IMR-90 (cell line): ENCODE measurements around the gene RAPGEF2. TPM values are rescaled to one million over a fixed set of nuclear protein-coding genes. Genes with fewer than 3 reads are reported as not detected.

Experiments
- ATAC-seq: fragments of 200-7000 bp; cut with Tn5 transposase; 2 replicates; pipeline ENCODE4 v1.9.1; 2020; ENCODE audit warnings: low read depth, mild to moderate bottlenecking, moderate library complexity
- BruUV-seq: library from RNA; stranded (reverse); fragments of 400-500 nt; replicated peaks from 2 replicates; lab custom pipeline; 2021; lab: Mats Ljungman, UMichigan
- CTCF ChIA-PET: fragments of 300-600 bp; formaldehyde crosslinking; extraction: SDS; loops from one replicate; lab custom pipeline; 2021; ENCODE audit warnings: antibody characterized with exemption; lab: Yijun Ruan, JAX
- POLR2A ChIA-PET: fragments of 300-600 bp; sonication (Branson Sonifier 250); formaldehyde crosslinking; loops from one replicate; lab custom pipeline; 2022; ENCODE audit warnings: antibody characterized with exemption; ENCODE audit not compliant: unreplicated experiment; lab: Charles Lee
- DNase-seq: peaks from one replicate; pipeline ENCODE4 v3.0.0; 2013
- H2AFZ ChIP-seq: replicated peaks from 2 replicates; pipeline ENCODE3; 2013; ENCODE audit warnings: low read length, mild to moderate bottlenecking; ENCODE audit not compliant: poor library complexity
- H2AK5ac ChIP-seq: 2 replicates; pipeline ENCODE4 v1.6.1; 2013; ENCODE audit warnings: low read depth, low read length, inconsistent platforms
- H2AK9ac ChIP-seq: replicated peaks from 2 replicates; pipeline ENCODE3; 2013; ENCODE audit warnings: mild to moderate bottlenecking, low read depth, low read length, moderate library complexity; ENCODE audit not compliant: poor library complexity
- H2BK120ac ChIP-seq: 2 replicates; pipeline ENCODE4 v1.6.1; 2013; ENCODE audit warnings: low read depth, low read length, inconsistent platforms
- H2BK15ac ChIP-seq: 3 replicates; pipeline ENCODE4 v1.6.1; 2013; ENCODE audit warnings: low read depth, low read length, inconsistent platforms
- H2BK20ac ChIP-seq: 2 replicates; pipeline ENCODE4 v1.6.1; 2013; ENCODE audit warnings: low read depth, mild to moderate bottlenecking, inconsistent platforms, low read length, moderate library complexity
- H2BK5ac ChIP-seq: 2 replicates; pipeline ENCODE4 v1.6.1; 2013; ENCODE audit warnings: mild to moderate bottlenecking, low read depth, low read length, inconsistent platforms; ENCODE audit not compliant: poor library complexity, severe bottlenecking
- H3K14ac ChIP-seq: replicated peaks from 2 replicates; pipeline ENCODE4 v1.6.1; 2013; ENCODE audit warnings: low read depth, low read length, inconsistent platforms
- H3K18ac ChIP-seq: 2 replicates; pipeline ENCODE4 v1.6.1; 2013; ENCODE audit warnings: low read depth, low read length, control low read depth
- H3K23ac ChIP-seq: 2 replicates; pipeline ENCODE4 v1.6.1; 2013; ENCODE audit warnings: low read depth, low read length, inconsistent platforms
- H3K27ac ChIP-seq: 2 replicates; pipeline ENCODE4 v1.5.1; 2013; ENCODE audit warnings: mild to moderate bottlenecking, control low read depth, low read length; ENCODE audit not compliant: insufficient read depth
- H3K27me3 ChIP-seq: 2 replicates; pipeline ENCODE4 v1.6.1; 2013; ENCODE audit warnings: low read length; ENCODE audit not compliant: control insufficient read depth, insufficient read depth
- H3K36me3 ChIP-seq: 2 replicates; pipeline ENCODE4 v1.6.1; 2013; ENCODE audit warnings: low read length, mixed read lengths; ENCODE audit not compliant: control insufficient read depth, insufficient read depth
- H3K4ac ChIP-seq: 2 replicates; pipeline ENCODE4 v1.6.1; 2013; ENCODE audit warnings: low read depth, low read length, inconsistent platforms
- H3K4me1 ChIP-seq: 2 replicates; pipeline ENCODE4 v1.6.1; 2013; ENCODE audit warnings: low read length, mixed read lengths; ENCODE audit not compliant: control insufficient read depth, insufficient read depth
- H3K4me2 ChIP-seq: 2 replicates; pipeline ENCODE4 v1.6.1; 2013; ENCODE audit warnings: low read depth, mild to moderate bottlenecking, control low read depth, low read length, moderate library complexity
- H3K4me3 ChIP-seq: 2 replicates; pipeline ENCODE4 v1.5.1; 2013; ENCODE audit warnings: low read depth, mild to moderate bottlenecking, control low read depth, low read length, moderate library complexity; ENCODE audit not compliant: insufficient read depth
- H3K56ac ChIP-seq: 2 replicates; pipeline ENCODE4 v1.6.1; 2013; ENCODE audit warnings: low read length, inconsistent platforms; ENCODE audit not compliant: insufficient read depth; ENCODE audit errors: extremely low read depth
- H3K79me1 ChIP-seq, 2 experiments: 2 replicates each; pipeline ENCODE4 v1.6.1; 2013; ENCODE audit warnings: low read length in 2 of 2, inconsistent platforms in 1 of 2, low read depth in 1 of 2
- H3K9ac ChIP-seq: 2 replicates; pipeline ENCODE4 v1.6.1; 2013; ENCODE audit warnings: low read depth, low read length, control low read depth
- H3K9me1 ChIP-seq: 2 replicates; pipeline ENCODE4 v1.6.1; 2013; ENCODE audit warnings: low read length, inconsistent platforms; ENCODE audit not compliant: insufficient read depth
- H3K9me3 ChIP-seq: 2 replicates; pipeline ENCODE4 v1.6.1; 2013; ENCODE audit warnings: low read length; ENCODE audit not compliant: control insufficient read depth, insufficient read depth
- H4K20me1 ChIP-seq: 2 replicates; pipeline ENCODE4 v1.6.1; 2013; ENCODE audit warnings: low read length, inconsistent platforms; ENCODE audit not compliant: insufficient read depth
- H4K5ac ChIP-seq: 2 replicates; pipeline ENCODE4 v1.6.1; 2013; ENCODE audit warnings: mild to moderate bottlenecking, low read depth, low read length, control low read depth
- H4K8ac ChIP-seq, 2 experiments: 2 replicates each; pipeline ENCODE4 v1.6.1; 2013; ENCODE audit warnings: low read depth in 2 of 2, low read length in 2 of 2, control low read depth in 1 of 2, inconsistent platforms in 1 of 2
- H4K91ac ChIP-seq: 2 replicates; pipeline ENCODE4 v1.6.1; 2013; ENCODE audit warnings: low read depth, low read length, inconsistent platforms; ENCODE audit not compliant: insufficient read depth
- BHLHE40 ChIP-seq: fragments of 150-350 bp; IDR thresholded peaks from 2 replicates; pipeline ENCODE4 v1.6.1; 2016; ENCODE audit warnings: mild to moderate bottlenecking, low read depth, low read length
- CEBPB ChIP-seq: IDR thresholded peaks from 2 replicates; pipeline ENCODE4 v1.6.1; 2012; ENCODE audit warnings: low read depth, low read length, improper control_type of control experiment
- CHD1 ChIP-seq: IDR thresholded peaks from 2 replicates; pipeline ENCODE4 v1.6.1; 2012; ENCODE audit warnings: low read depth, low read length, improper control_type of control experiment
- CTCF ChIP-seq: conservative IDR thresholded peaks from 2 replicates; pipeline ENCODE4 v1.5.1; 2012; ENCODE audit warnings: mild to moderate bottlenecking, low read depth, low read length, improper control_type of control experiment
- FOS ChIP-seq: fragments of 150-350 bp; IDR thresholded peaks from 2 replicates; pipeline ENCODE4 v1.6.1; 2016; ENCODE audit warnings: low read depth, low read length
- MAFK ChIP-seq: IDR thresholded peaks from 2 replicates; pipeline ENCODE4 v1.6.1; 2012; ENCODE audit warnings: low read depth, low read length, improper control_type of control experiment
- MAZ ChIP-seq: IDR thresholded peaks from 2 replicates; pipeline ENCODE4 v1.6.1; 2012; ENCODE audit warnings: low read depth, mild to moderate bottlenecking, low read length, improper control_type of control experiment, moderate library complexity, borderline replicate concordance
- MXI1 ChIP-seq: IDR thresholded peaks from 2 replicates; pipeline ENCODE4 v1.6.1; 2012; ENCODE audit warnings: low read depth, mild to moderate bottlenecking, low read length, moderate library complexity, borderline replicate concordance
- NFE2L2 ChIP-seq: fragments of 150-350 bp; IDR thresholded peaks from 2 replicates; pipeline ENCODE4 v1.6.1; 2016; ENCODE audit warnings: low read depth, mild to moderate bottlenecking, low read length
- RAD21 ChIP-seq: IDR thresholded peaks from 2 replicates; pipeline ENCODE4 v1.6.1; 2012; ENCODE audit warnings: low read length, improper control_type of control experiment
- RCOR1 ChIP-seq: IDR thresholded peaks from 2 replicates; pipeline ENCODE4 v1.6.1; 2012; ENCODE audit warnings: mild to moderate bottlenecking, low read length, improper control_type of control experiment; ENCODE audit not compliant: insufficient replicate concordance
- RFX5 ChIP-seq: IDR thresholded peaks from 2 replicates; pipeline ENCODE4 v1.8.0; 2012; ENCODE audit warnings: low read depth, mild to moderate bottlenecking, low read length, moderate library complexity
- SMC3 ChIP-seq: fragments of 150-350 bp; IDR thresholded peaks from 2 replicates; pipeline ENCODE4 v1.6.1; 2016; ENCODE audit warnings: low read depth, mild to moderate bottlenecking, antibody characterized with exemption, low read length, moderate library complexity
- WGBS, 2 experiments: methylation state at CpG; one replicate each; pipeline versions ENCODE4 v1.1.5 to v1.1.7; 2013; ENCODE audit warnings: missing lambda C conversion rate in 2 of 2; ENCODE audit not compliant: insufficient read length in 1 of 2; ENCODE audit errors: extremely low coverage in 2 of 2; 5-methylcytosine and 5-hydroxymethylcytosine counted together
- dilution Hi-C: fragments of 300-500 bp; cut with HindIII; formaldehyde crosslinking; loops from one replicate; pipeline ENCODE4 v1.14.3; 2018; ENCODE audit warnings: low sequenced_read_pairs; ENCODE audit not compliant: unreplicated experiment
- in situ Hi-C: fragments of 300-500 bp; cut with MboI; formaldehyde crosslinking; loops from 3 replicates; pipeline ENCODE4 v1.14.3; 2019; ENCODE audit warnings: low sequenced_read_pairs, inconsistent platforms, mixed read lengths
- intact Hi-C: fragments of 100-400 bp; cut with micrococcal nuclease; formaldehyde crosslinking; loops from 2 replicates; pipeline ENCODE4 v1.10.0; 2022
- polyA plus RNA-seq, 3 experiments: library from polyadenylated mRNA; depleted of rRNA; stranded (reverse); fragments of >200 nt; gene quantifications; 2 replicates each; pipeline ENCODE4 v1.2.3, GENCODE V29; 2012; ENCODE audit warnings: low replicate concordance in 1 of 3
- total RNA-seq: library from RNA; depleted of rRNA; stranded (reverse); fragments of >200 nt; gene quantifications from 2 replicates; pipeline ENCODE4 v1.2.3, GENCODE V29; 2012
- TF ChIP-seq, protein P1 (sequence below): fragments of 150-350 bp; IDR thresholded peaks from 2 replicates; pipeline ENCODE4 v1.6.1; 2017; ENCODE audit warnings: mild to moderate bottlenecking, antibody characterized with exemption, low read length, low read depth
- TF ChIP-seq, protein P2 (sequence below): fragments of 150-350 bp; IDR thresholded peaks from 2 replicates; pipeline ENCODE4 v1.6.1; 2016; ENCODE audit warnings: low read depth, mild to moderate bottlenecking, low read length, moderate library complexity, borderline replicate concordance

RAPGEF2 gene
- total and polyA plus RNA-seq, 2 of the 4 experiments (the other 2 are of a cell fraction): 27.6 to 109 TPM

- TF ChIP-seq BHLHE40 (no peak), MAZ (no peak), MAFK (no peak), FOS (no peak), SMC3 (no peak), RCOR1 (no peak), RAD21 (no peak), CHD1 (no peak), CEBPB (no peak), CTCF (no peak), NFE2L2 (no peak), MXI1 (no peak), RFX5 (no peak)
- TF ChIP-seq, protein P1, sequence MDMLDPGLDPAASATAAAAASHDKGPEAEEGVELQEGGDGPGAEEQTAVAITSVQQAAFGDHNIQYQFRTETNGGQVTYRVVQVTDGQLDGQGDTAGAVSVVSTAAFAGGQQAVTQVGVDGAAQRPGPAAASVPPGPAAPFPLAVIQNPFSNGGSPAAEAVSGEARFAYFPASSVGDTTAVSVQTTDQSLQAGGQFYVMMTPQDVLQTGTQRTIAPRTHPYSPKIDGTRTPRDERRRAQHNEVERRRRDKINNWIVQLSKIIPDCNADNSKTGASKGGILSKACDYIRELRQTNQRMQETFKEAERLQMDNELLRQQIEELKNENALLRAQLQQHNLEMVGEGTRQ: no peak
- TF ChIP-seq, protein P2, sequence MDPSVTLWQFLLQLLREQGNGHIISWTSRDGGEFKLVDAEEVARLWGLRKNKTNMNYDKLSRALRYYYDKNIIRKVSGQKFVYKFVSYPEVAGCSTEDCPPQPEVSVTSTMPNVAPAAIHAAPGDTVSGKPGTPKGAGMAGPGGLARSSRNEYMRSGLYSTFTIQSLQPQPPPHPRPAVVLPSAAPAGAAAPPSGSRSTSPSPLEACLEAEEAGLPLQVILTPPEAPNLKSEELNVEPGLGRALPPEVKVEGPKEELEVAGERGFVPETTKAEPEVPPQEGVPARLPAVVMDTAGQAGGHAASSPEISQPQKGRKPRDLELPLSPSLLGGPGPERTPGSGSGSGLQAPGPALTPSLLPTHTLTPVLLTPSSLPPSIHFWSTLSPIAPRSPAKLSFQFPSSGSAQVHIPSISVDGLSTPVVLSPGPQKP: no peak
- Histone ChIP-seq H4K20me1 (no peaks in the 10 kb centered on the region), H3K9me1 (peaks cover 5% of the 10 kb centered on the region; the same call in 1 of the 2 replicates), H3K4me2 (no peak overlapping the region), H3K4me1 (peaks cover 2% of the 10 kb centered on the region; the same call in 1 of the 2 replicates), H3K18ac (no peak overlapping the region), H2BK15ac (no peak overlapping the region), H3K4me3 (no peak overlapping the region), H3K27ac (no peak overlapping the region), H4K8ac (no peak overlapping the region), H2BK5ac (no peak overlapping the region), H2AK5ac (no peak overlapping the region), H2AFZ (no peak overlapping the region), H3K56ac (no peak overlapping the region), H3K36me3 (peaks cover 33% of the 10 kb centered on the region), H3K14ac (no peak overlapping the region), H2BK20ac (no peak overlapping the region), H3K9ac (no peak overlapping the region), H3K79me1 (peaks cover 9 to 20% of the 10 kb centered on the region in 2 experiments; a peak in 3 of 4 replicates), H2BK120ac (no peak overlapping the region), H2AK9ac (no peak overlapping the region), H4K91ac (no peak overlapping the region), H3K9me3 (no peaks in the 10 kb centered on the region), H3K27me3 (no peaks in the 10 kb centered on the region), H3K23ac (no peak overlapping the region), H3K4ac (no peak overlapping the region), H4K5ac (no peak overlapping the region)
- no peak for ATAC-seq
- in situ Hi-C loops: no loop called here
- CTCF ChIA-PET: interaction anchor here (0.8 kb wide), 1 partner anchor 89 kb away, joined by 3 read pairs; no protein-coding TSS in a partner anchor
- intact Hi-C loops: no loop called here
- dilution Hi-C loops: no loop called here
- no CpG with 5 or more reads among the region's 3 CpGs for WGBS, 2 experiments
- POLR2A ChIA-PET: no interaction called here
- no TSS peak for BruUV-seq
- DNase-seq: no peak
Measured at GRCh38 chr4:159342374-159342773, 239.5 kb downstream of the RAPGEF2 start.
